GM12873 (cell line): ENCODE data around the gene MED13L.

Experiments
- CTCF ChIP-seq: IDR thresholded peaks from 2 replicates; pipeline ENCODE4 v1.5.1; 2012; ENCODE audit warnings: low read depth, mild to moderate bottlenecking, moderate library complexity, low read length, control low read depth; ENCODE audit not compliant: insufficient read depth; ENCODE audit errors: missing control alignments

Gene MED13L

GRCh38 chr12:116136340-116136739 is 141.2 kb downstream of the MED13L start:
- no peak for TF ChIP-seq CTCF

- TF ChIP-seq CTCF, result no peak
Observed at GRCh38 chr12:116135209-116135930, 142.1 kb downstream of the MED13L start.

GRCh38 chr12:116133636-116134214 is 143.8 kb downstream of the MED13L start:
- no peak for TF ChIP-seq CTCF

GRCh38 chr12:116133149-116133548 is 144.3 kb downstream of the MED13L start:
- no peak for TF ChIP-seq CTCF

GRCh38 chr12:116131176-116131575 is 146.3 kb downstream of the MED13L start:
- TF ChIP-seq CTCF, result no peak

GRCh38 chr12:116130431-116130830 is 147.1 kb downstream of the MED13L start:
- no peak for TF ChIP-seq CTCF

- no peak for TF ChIP-seq CTCF
Observed at GRCh38 chr12:116128779-116129178, 148.7 kb downstream of the MED13L start.
